ENCODE measurements around the gene NALF2.

The NALF2 gene

GRCh38 chrX:69493766-69494165 lies 10.4 kb upstream of the NALF2 start:
- DNase-seq (ENCODE audit: low read depth in 2 of 2) = no peak
- TF ChIP-seq CTCF (IDR thresholded peaks at IDR 0.05; ENCODE audit: low read depth, low read length) = no peak
- no peak overlapping the region for H3K4me3 ChIP-seq (replicated peaks in 1 of 2; ENCODE audit: low read depth in 2 of 2, low read length in 2 of 2)

GRCh38 chrX:69496183-69496582 lies 7.9 kb upstream of the NALF2 start:
- H3K4me3 ChIP-seq (replicated peaks in 1 of 2; ENCODE audit: low read depth in 2 of 2, low read length in 2 of 2) = no peak overlapping the region
- TF ChIP-seq CTCF (IDR thresholded peaks at IDR 0.05; ENCODE audit: low read depth, low read length) = no peak
- DNase-seq (ENCODE audit: low read depth in 2 of 2) = no peak

- no peak for TF ChIP-seq CTCF (IDR thresholded peaks at IDR 0.05; ENCODE audit: low read depth, low read length)
- no peak for DNase-seq (ENCODE audit: low read depth in 2 of 2)
- no peak overlapping the region for H3K4me3 ChIP-seq (replicated peaks in 1 of 2; ENCODE audit: low read depth in 2 of 2, low read length in 2 of 2)
Measured at GRCh38 chrX:69501429-69501828, 2.7 kb upstream of the NALF2 start.

- no peak overlapping the region for H3K4me3 ChIP-seq (replicated peaks in 1 of 2; ENCODE audit: low read depth in 2 of 2, low read length in 2 of 2)
- peak; percentile 18 to 39 for DNase-seq (ENCODE audit: low read depth in 2 of 2)
- TF ChIP-seq CTCF (IDR thresholded peaks at IDR 0.05; ENCODE audit: low read depth, low read length) = no peak
Measured at GRCh38 chrX:69503228-69503781, 821 bp upstream of the NALF2 start.

- H3K4me3 ChIP-seq (replicated peaks in 1 of 2; ENCODE audit: low read depth in 2 of 2, low read length in 2 of 2) = peak overlapping the region; percentile 44 to 46
- no peak for DNase-seq (ENCODE audit: low read depth in 2 of 2)
- no peak for TF ChIP-seq CTCF (IDR thresholded peaks at IDR 0.05; ENCODE audit: low read depth, low read length)
Measured at GRCh38 chrX:69504626-69505612, 793 bp downstream of the NALF2 start.

GRCh38 chrX:69505772-69506616 lies 1.9 kb downstream of the NALF2 start:
- no peak for TF ChIP-seq CTCF (IDR thresholded peaks at IDR 0.05; ENCODE audit: low read depth, low read length)
- no peak overlapping the region for H3K4me3 ChIP-seq (replicated peaks in 1 of 2; ENCODE audit: low read depth in 2 of 2, low read length in 2 of 2)
- no peak for DNase-seq (ENCODE audit: low read depth in 2 of 2)
